WTC11 (cell line): ENCODE results near the gene PRKAR1B. TPM values are rescaled to one million over a fixed set of nuclear protein-coding genes. Genes with fewer than 3 reads are reported as not detected.

Experiments used
- ATAC-seq: fragments of 200-7000 bp; cut with Tn5 transposase; 2 replicates; pipeline ENCODE4 v1.10.0; 2021; ENCODE audit warnings: mild to moderate bottlenecking, moderate library complexity
- CTCF ChIA-PET: fragments of 300-600 bp; sonication (Branson Sonifier 250); formaldehyde crosslinking; loops from one replicate; lab custom pipeline; 2021; ENCODE audit warnings: antibody characterized with exemption; lab: Charles Lee
- POLR2A ChIA-PET: fragments of 350-600 bp; sonication (Branson Sonifier 250); formaldehyde crosslinking; loops from one replicate; lab custom pipeline; 2021; ENCODE audit warnings: antibody characterized with exemption; lab: Charles Lee
- DNase-seq: peaks from one replicate; pipeline ENCODE4 v3.0.0; 2021; ENCODE audit warnings: low spot score
- H3K27ac Mint-ChIP-seq: 2 replicates; pipeline ENCODE4 v1.8.0; 2021; ENCODE audit warnings: mixed read lengths
- H3K27me3 Mint-ChIP-seq: 2 replicates; pipeline ENCODE4 v1.8.0; 2021; ENCODE audit warnings: low read depth, mild to moderate bottlenecking, moderate library complexity, mixed read lengths
- H3K36me3 Mint-ChIP-seq: 2 replicates; pipeline ENCODE4 v1.8.0; 2021; ENCODE audit warnings: mixed read lengths
- H3K4me1 Mint-ChIP-seq: 2 replicates; pipeline ENCODE4 v1.8.0; 2022; ENCODE audit warnings: mixed read lengths
- H3K4me3 Mint-ChIP-seq: 2 replicates; pipeline ENCODE4 v1.8.0; 2021; ENCODE audit warnings: mild to moderate bottlenecking, moderate library complexity, mixed read lengths
- H3K9me3 Mint-ChIP-seq: 2 replicates; pipeline ENCODE4 v1.8.0; 2021; ENCODE audit warnings: mixed read lengths
- ATF6 ChIP-seq: sonication (generic); formaldehyde crosslinking; IDR thresholded peaks from 2 replicates; pipeline ENCODE4 v1.8.1; 2023; ENCODE audit warnings: mild to moderate bottlenecking, missing genetic modification reagents
- JUN ChIP-seq: sonication (generic); formaldehyde crosslinking; IDR thresholded peaks from 2 replicates; pipeline ENCODE4 v1.8.0; 2023; ENCODE audit warnings: mild to moderate bottlenecking, missing genetic modification reagents
- MYBL2 ChIP-seq: sonication (generic); formaldehyde crosslinking; IDR thresholded peaks from 2 replicates; pipeline ENCODE4 v1.8.1; 2023; ENCODE audit warnings: mild to moderate bottlenecking, moderate library complexity, missing genetic modification reagents
- OVOL2 ChIP-seq: fragments of 250-450 bp; sonication (Bioruptor Pico); IDR thresholded peaks from 2 replicates; pipeline ENCODE4 v1.9.0; 2021; ENCODE audit warnings: mild to moderate bottlenecking, borderline replicate concordance
- RELA ChIP-seq: sonication (generic); formaldehyde crosslinking; IDR thresholded peaks from 2 replicates; pipeline ENCODE4 v1.8.1; 2022; ENCODE audit warnings: missing genetic modification reagents, mild to moderate bottlenecking, borderline replicate concordance
- TEAD4 ChIP-seq: sonication (generic); formaldehyde crosslinking; IDR thresholded peaks from 2 replicates; pipeline ENCODE4 v1.8.0; 2022; ENCODE audit warnings: mild to moderate bottlenecking, missing genetic modification reagents
- ZBTB21 ChIP-seq: sonication (generic); formaldehyde crosslinking; IDR thresholded peaks from 2 replicates; pipeline ENCODE4 v1.8.1; 2023; ENCODE audit warnings: mild to moderate bottlenecking, missing genetic modification reagents, borderline replicate concordance
- ZNF423 ChIP-seq: fragments of 250-450 bp; sonication (Bioruptor Pico); IDR thresholded peaks from 2 replicates; pipeline ENCODE4 v2.1.2; 2022; ENCODE audit warnings: mild to moderate bottlenecking, moderate library complexity
- ZNF671 ChIP-seq: fragments of 250-450 bp; sonication (Bioruptor Pico); IDR thresholded peaks from 2 replicates; pipeline ENCODE4 v1.8.0; 2021; ENCODE audit warnings: mild to moderate bottlenecking
- ZSCAN18 ChIP-seq: fragments of 250-450 bp; sonication (Bioruptor Pico); IDR thresholded peaks from 2 replicates; pipeline ENCODE4 v2.1.2; 2022; ENCODE audit warnings: mild to moderate bottlenecking, moderate library complexity
- total RNA-seq: library from RNA; stranded (reverse); gene quantifications from 3 replicates; pipeline ENCODE4 v1.2.3, GENCODE V29; 2021
- TF ChIP-seq, protein P1 (sequence below): fragments of 250-450 bp; sonication (Bioruptor Pico); conservative IDR thresholded peaks from 2 replicates; pipeline ENCODE4 v1.9.0; 2021; ENCODE audit warnings: mild to moderate bottlenecking
- TF ChIP-seq, protein P2 (sequence below): fragments of 200-600 bp; IDR thresholded peaks from 2 replicates; pipeline ENCODE4 v1.8.0; 2022; ENCODE audit warnings: antibody characterized with exemption
- TF ChIP-seq, protein P3 (sequence below): sonication (generic); formaldehyde crosslinking; IDR thresholded peaks from 2 replicates; pipeline ENCODE4 v1.8.1; 2023; ENCODE audit warnings: mild to moderate bottlenecking, missing genetic modification reagents, moderate library complexity
- TF ChIP-seq, protein P4 (sequence below): fragments of 250-450 bp; sonication (Bioruptor Pico); IDR thresholded peaks from 2 replicates; pipeline ENCODE4 v1.8.0; 2021; ENCODE audit warnings: mild to moderate bottlenecking
- TF ChIP-seq, protein P5 (sequence below): sonication (generic); formaldehyde crosslinking; IDR thresholded peaks from 2 replicates; pipeline ENCODE4 v1.8.0; 2022; ENCODE audit warnings: mild to moderate bottlenecking, missing genetic modification reagents
- TF ChIP-seq, protein P6 (sequence below): sonication (generic); formaldehyde crosslinking; IDR thresholded peaks from 2 replicates; pipeline ENCODE4 v1.8.1; 2022; ENCODE audit warnings: low read depth, missing genetic modification reagents, borderline replicate concordance

The PRKAR1B gene
- total RNA-seq, 1 experiment from 2014 or later: 43.6 TPM

GRCh38 chr7:767580-767940, 40.5 kb upstream of the PRKAR1B start:
- no peak for DNase-seq
- no peaks in the 10 kb centered on the region for H3K9me3 Mint-ChIP-seq
- H3K36me3 Mint-ChIP-seq: peaks cover 27% of the 10 kb centered on the region
- POLR2A ChIA-PET: interaction anchor here (0.7 kb wide), 1 partner anchor 1913 kb away, joined by 3 read pairs; no protein-coding TSS in a partner anchor
- H3K27ac Mint-ChIP-seq: peak overlapping the region; percentile 82
- no peaks in the 10 kb centered on the region for H3K27me3 Mint-ChIP-seq
- no peak overlapping the region for H3K4me3 Mint-ChIP-seq
- no peaks in the 10 kb centered on the region for H3K4me1 Mint-ChIP-seq
- no peak for ATAC-seq
- TF ChIP-seq ATF6 (CRISPR knock-in tag) (no peak), MYBL2 (no peak)
- TF ChIP-seq, protein P1, sequence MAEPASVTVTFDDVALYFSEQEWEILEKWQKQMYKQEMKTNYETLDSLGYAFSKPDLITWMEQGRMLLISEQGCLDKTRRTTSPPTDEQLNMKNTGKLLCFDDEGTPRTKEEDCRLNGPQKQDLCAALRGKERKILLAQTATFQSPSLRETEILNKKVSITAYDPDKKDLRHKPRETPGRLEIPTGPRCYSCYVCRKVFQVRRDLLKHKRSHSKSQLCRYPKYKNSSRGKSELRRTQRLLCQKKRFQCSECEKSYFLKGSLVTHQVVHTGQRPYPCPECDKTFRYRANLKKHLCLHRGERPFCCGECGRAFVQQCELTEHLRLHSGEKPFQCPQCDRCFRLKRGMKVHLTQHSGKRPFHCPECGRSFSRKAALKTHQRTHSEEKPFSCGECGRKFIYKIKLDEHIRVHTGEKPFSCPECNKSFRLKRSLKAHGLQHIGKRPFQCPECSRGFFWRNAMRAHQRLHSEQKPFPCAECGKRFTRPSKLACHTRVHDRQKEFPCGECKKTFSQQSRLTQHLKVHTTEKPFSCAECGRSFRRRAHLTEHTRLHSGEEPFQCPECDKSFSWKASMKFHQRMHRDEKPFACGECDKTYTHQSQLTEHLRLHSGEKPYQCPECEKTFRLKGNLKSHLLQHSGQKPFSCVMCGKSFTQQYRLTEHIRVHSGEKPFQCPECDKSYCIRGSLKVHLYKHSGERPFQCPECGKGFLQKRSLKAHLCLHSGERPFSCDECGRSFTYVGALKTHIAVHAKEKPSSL (CRISPR knock-in tag): no peak
- TF ChIP-seq, all 79 proteins: peak for 0
- CTCF ChIA-PET: no interaction called here

DNA sequence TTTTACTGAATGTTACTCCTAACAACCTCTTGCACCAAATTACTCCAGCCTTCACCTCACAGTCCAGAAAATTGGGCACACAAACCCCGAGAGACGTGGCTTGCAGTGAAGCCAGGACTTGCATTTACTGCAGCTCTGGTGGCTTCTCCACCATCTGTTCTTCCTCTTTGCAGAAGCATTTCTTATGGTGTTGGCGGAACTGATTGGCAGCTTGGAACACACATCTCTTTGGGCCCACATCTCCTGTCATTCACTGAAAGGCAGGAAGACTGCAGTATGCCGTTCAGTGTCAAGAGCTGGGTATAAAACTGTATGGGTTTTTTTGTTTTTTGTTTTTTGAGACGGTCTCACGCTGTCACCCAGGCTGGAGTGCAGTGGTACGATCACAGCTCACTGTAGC, 38.3 kb upstream of the PRKAR1B start:
- H3K9me3 Mint-ChIP-seq: no peaks in the 10 kb centered on the region
- peaks cover 33% of the 10 kb centered on the region for H3K36me3 Mint-ChIP-seq
- TF ChIP-seq ZNF423 (CRISPR knock-in tag) (no peak), TEAD4 (no peak)
- no peak for DNase-seq
- H3K27ac Mint-ChIP-seq: no peak overlapping the region
- ChIA-PET CTCF (no interaction called here), POLR2A (no interaction called here)
- no peaks in the 10 kb centered on the region for H3K27me3 Mint-ChIP-seq
- H3K4me1 Mint-ChIP-seq: no peaks in the 10 kb centered on the region
- no peak for ATAC-seq
- no peak overlapping the region for H3K4me3 Mint-ChIP-seq

DNA sequence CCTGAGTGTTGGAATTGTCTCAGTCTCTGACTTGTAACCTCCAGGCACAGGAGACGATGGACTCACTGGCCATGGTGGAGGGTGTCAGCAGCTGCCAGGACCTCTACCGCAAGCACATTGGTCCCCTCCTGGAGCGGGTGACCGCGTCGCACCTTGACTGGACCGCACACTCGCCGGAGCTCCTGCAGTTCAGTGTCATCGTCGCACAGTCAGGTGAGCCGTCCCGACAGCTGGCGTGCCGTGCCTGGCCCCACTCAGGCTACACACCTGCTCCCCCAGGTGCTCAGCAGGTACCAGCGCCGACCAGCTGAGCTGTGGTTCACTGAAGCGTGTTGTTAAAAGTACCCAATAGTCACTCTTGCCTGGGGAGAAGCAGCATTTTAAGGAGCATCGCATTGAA, 36.7 kb upstream of the PRKAR1B start:
- ChIA-PET CTCF (no interaction called here), POLR2A (no interaction called here)
- TF ChIP-seq ZSCAN18 (CRISPR knock-in tag): no peak
- Mint-ChIP-seq H3K4me1 (no peaks in the 10 kb centered on the region), H3K27me3 (no peaks in the 10 kb centered on the region), H3K36me3 (peaks cover 48% of the 10 kb centered on the region), H3K9me3 (no peaks in the 10 kb centered on the region), H3K4me3 (no peak overlapping the region), H3K27ac (no peak overlapping the region)
- no peak for DNase-seq
- ATAC-seq: no peak

DNA sequence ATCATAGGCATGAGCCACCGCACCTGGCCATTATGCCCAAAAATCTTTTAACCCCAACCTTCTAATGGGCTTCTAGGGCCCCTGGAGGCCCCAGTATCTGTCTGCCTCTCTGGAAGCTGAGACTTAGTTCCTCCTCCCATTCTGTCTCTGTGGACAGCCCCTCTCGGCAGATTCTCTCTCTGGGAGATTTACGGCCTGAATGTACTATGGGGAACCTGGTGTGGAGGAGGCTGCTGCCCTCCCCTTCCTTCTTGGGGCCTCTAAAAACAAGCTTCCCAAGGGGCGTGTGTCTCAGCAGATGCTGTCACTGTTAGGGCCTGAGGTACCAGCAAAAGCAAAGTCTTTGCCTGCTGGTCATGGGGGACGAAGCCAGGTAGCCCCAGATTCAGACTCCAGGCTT, 35.8 kb upstream of the PRKAR1B start:
- H3K27me3 Mint-ChIP-seq: no peaks in the 10 kb centered on the region
- H3K4me1 Mint-ChIP-seq: no peaks in the 10 kb centered on the region
- ChIA-PET CTCF (no interaction called here), POLR2A (no interaction called here)
- no peaks in the 10 kb centered on the region for H3K9me3 Mint-ChIP-seq
- H3K27ac Mint-ChIP-seq: no peak overlapping the region
- DNase-seq (no peak), ATAC-seq (no peak)
- peaks cover 53% of the 10 kb centered on the region for H3K36me3 Mint-ChIP-seq
- H3K4me3 Mint-ChIP-seq: no peak overlapping the region
- no peak for TF ChIP-seq OVOL2 (CRISPR knock-in tag)
- TF ChIP-seq, protein P2, sequence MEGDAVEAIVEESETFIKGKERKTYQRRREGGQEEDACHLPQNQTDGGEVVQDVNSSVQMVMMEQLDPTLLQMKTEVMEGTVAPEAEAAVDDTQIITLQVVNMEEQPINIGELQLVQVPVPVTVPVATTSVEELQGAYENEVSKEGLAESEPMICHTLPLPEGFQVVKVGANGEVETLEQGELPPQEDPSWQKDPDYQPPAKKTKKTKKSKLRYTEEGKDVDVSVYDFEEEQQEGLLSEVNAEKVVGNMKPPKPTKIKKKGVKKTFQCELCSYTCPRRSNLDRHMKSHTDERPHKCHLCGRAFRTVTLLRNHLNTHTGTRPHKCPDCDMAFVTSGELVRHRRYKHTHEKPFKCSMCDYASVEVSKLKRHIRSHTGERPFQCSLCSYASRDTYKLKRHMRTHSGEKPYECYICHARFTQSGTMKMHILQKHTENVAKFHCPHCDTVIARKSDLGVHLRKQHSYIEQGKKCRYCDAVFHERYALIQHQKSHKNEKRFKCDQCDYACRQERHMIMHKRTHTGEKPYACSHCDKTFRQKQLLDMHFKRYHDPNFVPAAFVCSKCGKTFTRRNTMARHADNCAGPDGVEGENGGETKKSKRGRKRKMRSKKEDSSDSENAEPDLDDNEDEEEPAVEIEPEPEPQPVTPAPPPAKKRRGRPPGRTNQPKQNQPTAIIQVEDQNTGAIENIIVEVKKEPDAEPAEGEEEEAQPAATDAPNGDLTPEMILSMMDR: no peak
- TF ChIP-seq, protein P3, sequence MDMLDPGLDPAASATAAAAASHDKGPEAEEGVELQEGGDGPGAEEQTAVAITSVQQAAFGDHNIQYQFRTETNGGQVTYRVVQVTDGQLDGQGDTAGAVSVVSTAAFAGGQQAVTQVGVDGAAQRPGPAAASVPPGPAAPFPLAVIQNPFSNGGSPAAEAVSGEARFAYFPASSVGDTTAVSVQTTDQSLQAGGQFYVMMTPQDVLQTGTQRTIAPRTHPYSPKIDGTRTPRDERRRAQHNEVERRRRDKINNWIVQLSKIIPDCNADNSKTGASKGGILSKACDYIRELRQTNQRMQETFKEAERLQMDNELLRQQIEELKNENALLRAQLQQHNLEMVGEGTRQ (CRISPR knock-in tag): no peak
- TF ChIP-seq, protein P4, sequence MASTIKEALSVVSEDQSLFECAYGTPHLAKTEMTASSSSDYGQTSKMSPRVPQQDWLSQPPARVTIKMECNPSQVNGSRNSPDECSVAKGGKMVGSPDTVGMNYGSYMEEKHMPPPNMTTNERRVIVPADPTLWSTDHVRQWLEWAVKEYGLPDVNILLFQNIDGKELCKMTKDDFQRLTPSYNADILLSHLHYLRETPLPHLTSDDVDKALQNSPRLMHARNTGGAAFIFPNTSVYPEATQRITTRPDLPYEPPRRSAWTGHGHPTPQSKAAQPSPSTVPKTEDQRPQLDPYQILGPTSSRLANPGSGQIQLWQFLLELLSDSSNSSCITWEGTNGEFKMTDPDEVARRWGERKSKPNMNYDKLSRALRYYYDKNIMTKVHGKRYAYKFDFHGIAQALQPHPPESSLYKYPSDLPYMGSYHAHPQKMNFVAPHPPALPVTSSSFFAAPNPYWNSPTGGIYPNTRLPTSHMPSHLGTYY (CRISPR knock-in tag): no peak
- no peak for TF ChIP-seq JUN
- TF ChIP-seq ZBTB21: no peak
- TF ChIP-seq, protein P5, sequence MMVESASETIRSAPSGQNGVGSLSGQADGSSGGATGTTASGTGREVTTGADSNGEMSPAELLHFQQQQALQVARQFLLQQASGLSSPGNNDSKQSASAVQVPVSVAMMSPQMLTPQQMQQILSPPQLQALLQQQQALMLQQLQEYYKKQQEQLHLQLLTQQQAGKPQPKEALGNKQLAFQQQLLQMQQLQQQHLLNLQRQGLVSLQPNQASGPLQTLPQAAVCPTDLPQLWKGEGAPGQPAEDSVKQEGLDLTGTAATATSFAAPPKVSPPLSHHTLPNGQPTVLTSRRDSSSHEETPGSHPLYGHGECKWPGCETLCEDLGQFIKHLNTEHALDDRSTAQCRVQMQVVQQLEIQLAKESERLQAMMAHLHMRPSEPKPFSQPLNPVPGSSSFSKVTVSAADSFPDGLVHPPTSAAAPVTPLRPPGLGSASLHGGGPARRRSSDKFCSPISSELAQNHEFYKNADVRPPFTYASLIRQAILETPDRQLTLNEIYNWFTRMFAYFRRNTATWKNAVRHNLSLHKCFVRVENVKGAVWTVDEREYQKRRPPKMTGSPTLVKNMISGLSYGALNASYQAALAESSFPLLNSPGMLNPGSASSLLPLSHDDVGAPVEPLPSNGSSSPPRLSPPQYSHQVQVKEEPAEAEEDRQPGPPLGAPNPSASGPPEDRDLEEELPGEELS (CRISPR knock-in tag): no peak
- TF ChIP-seq, protein P6, sequence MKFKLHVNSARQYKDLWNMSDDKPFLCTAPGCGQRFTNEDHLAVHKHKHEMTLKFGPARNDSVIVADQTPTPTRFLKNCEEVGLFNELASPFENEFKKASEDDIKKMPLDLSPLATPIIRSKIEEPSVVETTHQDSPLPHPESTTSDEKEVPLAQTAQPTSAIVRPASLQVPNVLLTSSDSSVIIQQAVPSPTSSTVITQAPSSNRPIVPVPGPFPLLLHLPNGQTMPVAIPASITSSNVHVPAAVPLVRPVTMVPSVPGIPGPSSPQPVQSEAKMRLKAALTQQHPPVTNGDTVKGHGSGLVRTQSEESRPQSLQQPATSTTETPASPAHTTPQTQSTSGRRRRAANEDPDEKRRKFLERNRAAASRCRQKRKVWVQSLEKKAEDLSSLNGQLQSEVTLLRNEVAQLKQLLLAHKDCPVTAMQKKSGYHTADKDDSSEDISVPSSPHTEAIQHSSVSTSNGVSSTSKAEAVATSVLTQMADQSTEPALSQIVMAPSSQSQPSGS: no peak
- TF ChIP-seq RELA (CRISPR knock-in tag): no peak
- TF ChIP-seq ZNF671 (CRISPR knock-in tag): no peak
